Measurements from ENCODE around the gene KLHL22. TPM values are rescaled to one million over a fixed set of nuclear protein-coding genes. Genes with fewer than 3 reads are reported as not detected.
A peak's percentile ranks its signal among the peaks of the same experiment; 100 is the strongest.

The KLHL22 gene
- total and polyA plus RNA-seq, 2 of the 13 experiments (the other 11 are each of a cell fraction or from before 2014, with no cell fraction given), result 10.9 to 14.8 TPM

DNA sequence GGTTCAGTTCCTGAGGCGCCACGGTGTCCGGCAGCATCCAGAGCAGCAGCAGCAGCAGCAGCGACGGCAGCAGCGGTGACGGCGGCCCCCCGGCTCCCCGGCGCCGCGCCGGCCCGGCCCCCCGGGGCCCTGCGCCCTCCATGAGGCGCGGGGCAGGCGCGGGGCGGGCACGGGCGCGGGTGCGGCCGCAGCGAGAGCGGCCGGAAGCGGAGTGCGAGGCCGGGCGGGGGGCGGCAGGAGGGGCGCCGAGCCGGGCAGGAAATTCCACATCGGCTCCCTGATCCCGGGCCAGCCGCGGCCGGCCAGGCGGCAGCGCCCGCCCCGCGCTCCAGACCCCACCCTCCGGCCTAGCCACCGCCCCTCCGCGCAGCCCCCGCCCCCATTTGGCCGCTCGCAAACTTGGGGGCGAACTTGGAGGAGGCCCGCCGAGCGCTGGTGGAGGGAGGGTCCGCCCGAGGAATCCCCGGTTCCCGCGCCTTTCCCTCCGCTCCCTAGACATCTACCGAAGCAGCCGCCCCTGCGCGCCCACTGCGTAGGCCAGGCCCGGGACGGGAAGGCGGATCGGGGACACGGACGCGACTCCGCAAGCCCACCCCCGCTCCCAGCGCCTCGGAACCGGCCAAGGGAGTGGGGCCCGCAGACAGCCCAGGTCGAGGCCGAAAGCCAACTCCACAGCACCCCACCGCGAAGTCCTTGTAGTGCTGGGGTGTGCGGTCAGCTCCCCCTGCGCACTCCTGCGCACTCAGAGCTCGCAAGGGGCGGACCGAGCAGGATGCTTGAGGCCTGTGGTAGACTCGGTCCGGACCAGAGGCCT lies 57.8 kb downstream of the KLHL22 start, which contains the start of gene SCARF2 (continued):
- TF ChIP-seq LCORL (IDR thresholded peaks at IDR 0.05) (no peak), LCORL (CRISPR knock-in tag; IDR thresholded peaks at IDR 0.05) (no peak), ZNF878 (CRISPR knock-in tag; IDR thresholded peaks at IDR 0.05) (no peak), SOX6 (IDR thresholded peaks at IDR 0.05) (no peak), SOX6 (CRISPR knock-in tag; IDR thresholded peaks at IDR 0.05) (no peak; the same call in 1 of the 2 replicates), CHD2 (IDR thresholded peaks at IDR 0.05; ENCODE audit: low read depth, low read length) (no peak), AGO1 (IDR thresholded peaks at IDR 0.05; ENCODE audit: low read depth, low read length, poor library complexity, severe bottlenecking) (peak; percentile 17)
- TF ChIP-seq, protein P1, sequence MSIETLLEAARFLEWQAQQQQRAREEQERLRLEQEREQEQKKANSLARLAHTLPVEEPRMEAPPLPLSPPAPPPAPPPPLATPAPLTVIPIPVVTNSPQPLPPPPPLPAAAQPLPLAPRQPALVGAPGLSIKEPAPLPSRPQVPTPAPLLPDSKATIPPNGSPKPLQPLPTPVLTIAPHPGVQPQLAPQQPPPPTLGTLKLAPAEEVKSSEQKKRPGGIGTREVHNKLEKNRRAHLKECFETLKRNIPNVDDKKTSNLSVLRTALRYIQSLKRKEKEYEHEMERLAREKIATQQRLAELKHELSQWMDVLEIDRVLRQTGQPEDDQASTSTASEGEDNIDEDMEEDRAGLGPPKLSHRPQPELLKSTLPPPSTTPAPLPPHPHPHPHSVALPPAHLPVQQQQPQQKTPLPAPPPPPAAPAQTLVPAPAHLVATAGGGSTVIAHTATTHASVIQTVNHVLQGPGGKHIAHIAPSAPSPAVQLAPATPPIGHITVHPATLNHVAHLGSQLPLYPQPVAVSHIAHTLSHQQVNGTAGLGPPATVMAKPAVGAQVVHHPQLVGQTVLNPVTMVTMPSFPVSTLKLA (IDR thresholded peaks at IDR 0.05), result no peak

DNA sequence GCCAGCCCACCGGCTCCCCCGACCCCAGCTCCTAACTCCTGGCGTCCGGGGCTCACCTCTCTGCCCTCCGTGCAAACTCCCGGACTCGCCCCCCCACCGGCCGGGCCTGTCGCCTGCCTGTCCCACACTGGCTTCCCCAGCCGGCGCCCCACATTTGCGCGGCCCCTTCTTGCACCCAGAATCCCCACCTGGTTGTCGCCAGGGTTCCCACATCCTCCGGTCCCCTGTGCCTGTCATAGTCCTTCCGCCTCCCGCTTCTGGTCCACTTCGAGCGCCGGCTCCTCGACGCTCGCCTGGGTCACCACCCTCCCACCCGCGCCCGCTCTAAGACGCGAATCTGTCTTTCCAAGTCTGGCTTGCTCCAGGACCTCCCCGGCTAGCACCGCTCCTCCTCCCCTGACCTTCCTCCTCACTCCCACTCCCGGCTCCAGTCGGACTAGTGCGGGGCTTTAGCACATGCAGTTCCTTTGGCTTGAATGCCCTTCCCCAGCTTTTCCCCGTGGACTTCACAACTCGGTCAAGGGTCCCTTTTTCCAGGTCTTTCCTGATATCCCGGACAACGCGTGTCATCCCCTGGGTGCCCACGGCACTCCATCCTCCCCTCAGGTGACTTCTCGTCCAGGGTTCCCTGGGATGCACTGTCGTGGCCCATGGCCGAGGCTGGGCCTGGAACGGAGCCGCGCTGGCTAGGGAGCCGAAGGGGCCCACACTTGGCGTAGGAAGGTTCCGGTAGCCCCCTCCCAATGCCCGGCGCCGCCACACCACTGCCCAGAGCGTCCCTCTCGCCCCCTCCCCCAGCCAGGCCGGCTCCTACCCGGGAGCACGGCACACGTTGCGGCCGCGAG lies 58.6 kb downstream of the KLHL22 start:
- ChIA-PET CTCF (ENCODE audit: low intra/inter-chr PET ratio, low total read pairs) (no interaction called here), POLR2A (no interaction called here)
- ATAC-seq, result peak; percentile 8
- BruUV-seq (replicated peaks), result TSS peak; percentile 42
- Histone ChIP-seq H3K9me3 (ENCODE audit: low read length) (no peaks in the 10 kb centered on the region), H3K79me2 (ENCODE audit: insufficient read depth, low read length) (peaks cover 20% of the 10 kb centered on the region), H3K27ac (ENCODE audit: extremely low read length, insufficient read depth, low read length) (peak overlapping the region; percentile 24), H3K4me1 (ENCODE audit: insufficient read depth, low read length) (peaks cover 53% of the 10 kb centered on the region), H3K27me3 (ENCODE audit: control insufficient read depth in 1 of 2, insufficient read depth in 2 of 2, low read length in 2 of 2) (no peaks in the 10 kb centered on the region), H3K4me3 (replicated peaks in 1 of 3; ENCODE audit: insufficient read depth in 1 of 3, low read depth in 2 of 3, low read length in 3 of 3) (peak overlapping the region; percentile 77 to 91 (median 87)), H3K9ac (ENCODE audit: insufficient read depth, low read depth, low read length) (peak overlapping the region; percentile 74), H3K4me2 (ENCODE audit: low read depth, low read length) (peak overlapping the region; percentile 100), H4K20me1 (ENCODE audit: insufficient read depth, low read length) (peaks cover 15% of the 10 kb centered on the region), H2AFZ (ENCODE audit: low read length) (no peak overlapping the region), H3K36me3 (replicated peaks in 1 of 2; ENCODE audit: control insufficient read depth in 1 of 2, insufficient read depth in 2 of 2, low read length in 2 of 2) (peaks cover 0 to 3% of the 10 kb centered on the region in 2 experiments; a peak in 2 of 5 replicates)
- DNase-seq (ENCODE audit: low spot score), result no peak
- in situ Hi-C loops (cut with HindIII; ENCODE audit: extremely low pct_ligation_motif_present, low pct_unique_long_range_greater_than_20kb), result no loop called here
- under 1% methylated on average over 40 of the region's 61 CpGs for WGBS (ENCODE audit: low lambda C conversion rate)
- no peak for FAIRE-seq
- intact Hi-C loops (cut with micrococcal nuclease; ENCODE audit: unreplicated experiment), result no loop called here
- TF ChIP-seq, protein P2, sequence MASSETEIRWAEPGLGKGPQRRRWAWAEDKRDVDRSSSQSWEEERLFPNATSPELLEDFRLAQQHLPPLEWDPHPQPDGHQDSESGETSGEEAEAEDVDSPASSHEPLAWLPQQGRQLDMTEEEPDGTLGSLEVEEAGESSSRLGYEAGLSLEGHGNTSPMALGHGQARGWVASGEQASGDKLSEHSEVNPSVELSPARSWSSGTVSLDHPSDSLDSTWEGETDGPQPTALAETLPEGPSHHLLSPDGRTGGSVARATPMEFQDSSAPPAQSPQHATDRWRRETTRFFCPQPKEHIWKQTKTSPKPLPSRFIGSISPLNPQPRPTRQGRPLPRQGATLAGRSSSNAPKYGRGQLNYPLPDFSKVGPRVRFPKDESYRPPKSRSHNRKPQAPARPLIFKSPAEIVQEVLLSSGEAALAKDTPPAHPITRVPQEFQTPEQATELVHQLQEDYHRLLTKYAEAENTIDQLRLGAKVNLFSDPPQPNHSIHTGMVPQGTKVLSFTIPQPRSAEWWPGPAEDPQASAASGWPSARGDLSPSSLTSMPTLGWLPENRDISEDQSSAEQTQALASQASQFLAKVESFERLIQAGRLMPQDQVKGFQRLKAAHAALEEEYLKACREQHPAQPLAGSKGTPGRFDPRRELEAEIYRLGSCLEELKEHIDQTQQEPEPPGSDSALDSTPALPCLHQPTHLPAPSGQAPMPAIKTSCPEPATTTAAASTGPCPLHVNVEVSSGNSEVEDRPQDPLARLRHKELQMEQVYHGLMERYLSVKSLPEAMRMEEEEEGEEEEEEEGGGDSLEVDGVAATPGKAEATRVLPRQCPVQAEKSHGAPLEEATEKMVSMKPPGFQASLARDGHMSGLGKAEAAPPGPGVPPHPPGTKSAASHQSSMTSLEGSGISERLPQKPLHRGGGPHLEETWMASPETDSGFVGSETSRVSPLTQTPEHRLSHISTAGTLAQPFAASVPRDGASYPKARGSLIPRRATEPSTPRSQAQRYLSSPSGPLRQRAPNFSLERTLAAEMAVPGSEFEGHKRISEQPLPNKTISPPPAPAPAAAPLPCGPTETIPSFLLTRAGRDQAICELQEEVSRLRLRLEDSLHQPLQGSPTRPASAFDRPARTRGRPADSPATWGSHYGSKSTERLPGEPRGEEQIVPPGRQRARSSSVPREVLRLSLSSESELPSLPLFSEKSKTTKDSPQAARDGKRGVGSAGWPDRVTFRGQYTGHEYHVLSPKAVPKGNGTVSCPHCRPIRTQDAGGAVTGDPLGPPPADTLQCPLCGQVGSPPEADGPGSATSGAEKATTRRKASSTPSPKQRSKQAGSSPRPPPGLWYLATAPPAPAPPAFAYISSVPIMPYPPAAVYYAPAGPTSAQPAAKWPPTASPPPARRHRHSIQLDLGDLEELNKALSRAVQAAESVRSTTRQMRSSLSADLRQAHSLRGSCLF (CRISPR knock-in tag; IDR thresholded peaks at IDR 0.05; ENCODE audit: borderline replicate concordance), result no peak
- 0 out of 2 replicates have a peak, but pooled peaks have one; percentile 29 for TF ChIP-seq ZNF30 (CRISPR knock-in tag; IDR thresholded peaks at IDR 0.05)
- TF ChIP-seq, protein P3, sequence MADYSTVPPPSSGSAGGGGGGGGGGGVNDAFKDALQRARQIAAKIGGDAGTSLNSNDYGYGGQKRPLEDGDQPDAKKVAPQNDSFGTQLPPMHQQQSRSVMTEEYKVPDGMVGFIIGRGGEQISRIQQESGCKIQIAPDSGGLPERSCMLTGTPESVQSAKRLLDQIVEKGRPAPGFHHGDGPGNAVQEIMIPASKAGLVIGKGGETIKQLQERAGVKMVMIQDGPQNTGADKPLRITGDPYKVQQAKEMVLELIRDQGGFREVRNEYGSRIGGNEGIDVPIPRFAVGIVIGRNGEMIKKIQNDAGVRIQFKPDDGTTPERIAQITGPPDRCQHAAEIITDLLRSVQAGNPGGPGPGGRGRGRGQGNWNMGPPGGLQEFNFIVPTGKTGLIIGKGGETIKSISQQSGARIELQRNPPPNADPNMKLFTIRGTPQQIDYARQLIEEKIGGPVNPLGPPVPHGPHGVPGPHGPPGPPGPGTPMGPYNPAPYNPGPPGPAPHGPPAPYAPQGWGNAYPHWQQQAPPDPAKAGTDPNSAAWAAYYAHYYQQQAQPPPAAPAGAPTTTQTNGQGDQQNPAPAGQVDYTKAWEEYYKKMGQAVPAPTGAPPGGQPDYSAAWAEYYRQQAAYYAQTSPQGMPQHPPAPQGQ (CRISPR knock-in tag; IDR thresholded peaks at IDR 0.05; ENCODE audit: borderline replicate concordance), result no peak

Measured in HepG2 (cell line).